ENCODE data around the gene RABGEF1.

GRCh38 chr7:66837007-66837406, 96.5 kb downstream of the RABGEF1 start:
- TF ChIP-seq CTCF (IDR thresholded peaks at IDR 0.05): no peak
- no peak for TF ChIP-seq EZH2 (IDR thresholded peaks at IDR 0.05; ENCODE audit: borderline replicate concordance, insufficient read depth, low read depth, low read length, poor library complexity, severe bottlenecking)
